Vagina (tissue), 2 donors: ENCODE measurements around the gene ITGB7. TPM values are rescaled to one million over a fixed set of nuclear protein-coding genes. Genes with fewer than 3 reads are reported as not detected.
A peak's percentile ranks its signal among the peaks of the same experiment; 100 is the strongest.

ENCODE experiments used
- DNase-seq, 2 donors: peaks; one replicate each; pipeline ENCODE4 v3.0.0-alpha.2; 2017; ENCODE audit errors: extremely low spot score in 2 of 2
- H3K27ac ChIP-seq: fragments of 200-600 bp; sonication (generic); one replicate; pipeline ENCODE4 v1.5.1; 2019
- H3K27me3 ChIP-seq: fragments of 200-600 bp; sonication (generic); one replicate; pipeline ENCODE4 v1.5.1; 2019
- H3K36me3 ChIP-seq, 2 donors: fragments of 200-600 bp; sonication (generic); one replicate each; pipeline ENCODE4 v1.5.1; 2017 to 2019
- H3K4me1 ChIP-seq: fragments of 200-600 bp; sonication (generic); one replicate; pipeline ENCODE4 v1.5.1; 2019
- H3K4me3 ChIP-seq, 2 donors: fragments of 200-600 bp; sonication (generic); 1 replicate in 1 of 2; 2 replicates in 1 of 2; pipeline ENCODE4 v1.5.1; 2016 to 2019
- H3K9me3 ChIP-seq: fragments of 200-600 bp; sonication (generic); one replicate; pipeline ENCODE4 v1.5.1; 2019
- POLR2A ChIP-seq, 2 donors: fragments of 450-650 bp; IDR thresholded peaks; one replicate each; pipeline ENCODE4 v1.6.1; 2017; ENCODE audit warnings: antibody characterized with exemption in 2 of 2, mild to moderate bottlenecking in 2 of 2, moderate library complexity in 2 of 2
- POLR2AphosphoS5 ChIP-seq, 2 donors: sonication (generic); formaldehyde crosslinking; IDR thresholded peaks; one replicate each; pipeline ENCODE4 v1.9.0; 2017; ENCODE audit warnings: antibody characterized with exemption in 2 of 2, mild to moderate bottlenecking in 2 of 2, low read depth in 1 of 2; ENCODE audit not compliant: insufficient read depth in 1 of 2
- intact Hi-C: fragments of 100-400 bp; cut with DNase I; formaldehyde crosslinking; loops from one replicate; pipeline ENCODE4 v1.15.1; 2023
- total RNA-seq: library from RNA; depleted of rRNA; stranded (reverse); fragments of >200 nt; gene quantifications from one replicate; pipeline ENCODE4 v1.2.3, GENCODE V29; 2016
- TF ChIP-seq, protein P1 (sequence below), 3 experiments: fragments of 450-650 bp in 2 of 3; fragments of 200-600 bp in 1 of 3; sonication (generic) in 1 of 3; IDR thresholded peaks; one replicate each; pipeline ENCODE4 v1.5.1; 2017 to 2019; ENCODE audit warnings: antibody characterized with exemption in 3 of 3, mild to moderate bottlenecking in 2 of 3, moderate library complexity in 2 of 3

ITGB7 gene
- total RNA-seq, 1 donor from 2014 or later, result 3.7 TPM

DNA sequence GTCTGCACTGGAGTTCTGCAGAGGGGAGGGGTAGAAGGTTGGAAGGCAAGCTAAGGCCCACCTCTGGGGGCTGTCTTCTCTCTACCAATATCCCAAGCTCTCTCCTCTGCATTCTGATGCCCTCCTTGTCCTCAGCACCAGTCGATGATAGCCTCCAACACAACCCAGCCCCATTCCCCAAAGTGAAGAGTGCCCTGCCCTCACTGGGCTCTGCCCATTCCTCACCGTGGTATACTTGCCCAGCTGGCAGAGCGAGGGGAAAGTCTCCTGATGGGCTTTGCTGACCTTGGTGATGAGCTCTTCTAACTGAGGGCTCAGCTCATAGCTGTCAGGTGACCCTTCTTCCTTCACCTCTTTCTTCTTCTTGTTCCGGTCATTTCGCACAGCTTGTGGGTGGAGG lies 7.2 kb upstream of the ITGB7 start:
- no peak overlapping the region for H3K4me3 ChIP-seq
- no peak for DNase-seq
- H3K4me1 ChIP-seq, result peaks cover 63% of the 10 kb centered on the region
- no peaks in the 10 kb centered on the region for H3K9me3 ChIP-seq
- H3K36me3 ChIP-seq, result peaks cover 0 to 61% of the 10 kb centered on the region in 2 donors
- H3K27me3 ChIP-seq, result no peaks in the 10 kb centered on the region
- TF ChIP-seq POLR2AphosphoS5 (IDR thresholded peaks at IDR 0.05; ENCODE audit: insufficient read depth in 1 of 2, low read depth in 1 of 2), result no peak
- no peak for TF ChIP-seq POLR2A (IDR thresholded peaks at IDR 0.05)
- TF ChIP-seq, protein P1, sequence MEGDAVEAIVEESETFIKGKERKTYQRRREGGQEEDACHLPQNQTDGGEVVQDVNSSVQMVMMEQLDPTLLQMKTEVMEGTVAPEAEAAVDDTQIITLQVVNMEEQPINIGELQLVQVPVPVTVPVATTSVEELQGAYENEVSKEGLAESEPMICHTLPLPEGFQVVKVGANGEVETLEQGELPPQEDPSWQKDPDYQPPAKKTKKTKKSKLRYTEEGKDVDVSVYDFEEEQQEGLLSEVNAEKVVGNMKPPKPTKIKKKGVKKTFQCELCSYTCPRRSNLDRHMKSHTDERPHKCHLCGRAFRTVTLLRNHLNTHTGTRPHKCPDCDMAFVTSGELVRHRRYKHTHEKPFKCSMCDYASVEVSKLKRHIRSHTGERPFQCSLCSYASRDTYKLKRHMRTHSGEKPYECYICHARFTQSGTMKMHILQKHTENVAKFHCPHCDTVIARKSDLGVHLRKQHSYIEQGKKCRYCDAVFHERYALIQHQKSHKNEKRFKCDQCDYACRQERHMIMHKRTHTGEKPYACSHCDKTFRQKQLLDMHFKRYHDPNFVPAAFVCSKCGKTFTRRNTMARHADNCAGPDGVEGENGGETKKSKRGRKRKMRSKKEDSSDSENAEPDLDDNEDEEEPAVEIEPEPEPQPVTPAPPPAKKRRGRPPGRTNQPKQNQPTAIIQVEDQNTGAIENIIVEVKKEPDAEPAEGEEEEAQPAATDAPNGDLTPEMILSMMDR (IDR thresholded peaks at IDR 0.05), result no peak
- intact Hi-C loops, result loop anchor here (5.0 to 10.0 kb wide), 2 partner anchors 73 to 201 kb away; no protein-coding TSS in a partner anchor
- peak overlapping the region; percentile 99 for H3K27ac ChIP-seq

DNA sequence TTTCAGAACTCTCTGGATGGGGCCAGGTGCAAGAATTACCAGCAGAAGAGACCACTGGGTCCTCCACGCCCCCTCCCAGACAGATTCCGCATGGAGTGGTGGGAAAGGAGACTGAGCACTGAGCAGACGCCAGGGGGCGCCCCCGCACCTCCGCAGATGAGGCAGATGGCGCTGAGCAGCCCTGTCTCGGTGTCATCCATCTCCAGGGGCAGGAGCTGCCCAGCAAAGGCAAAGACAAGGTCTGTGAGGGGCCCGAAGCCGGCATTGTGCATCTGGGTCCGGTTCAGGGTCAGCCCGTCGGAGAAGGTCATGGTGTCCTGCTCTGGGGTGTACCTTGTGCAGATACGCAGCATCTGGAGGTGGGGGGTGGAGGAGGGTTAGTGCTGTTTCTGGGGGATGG lies 6.3 kb upstream of the ITGB7 start:
- no peak for DNase-seq
- intact Hi-C loops, result loop anchor here (5.0 to 10.0 kb wide), 2 partner anchors 74 to 201 kb away; no protein-coding TSS in a partner anchor
- Histone ChIP-seq H3K9me3 (no peaks in the 10 kb centered on the region), H3K4me1 (peaks cover 64% of the 10 kb centered on the region), H3K27me3 (no peaks in the 10 kb centered on the region), H3K27ac (peak overlapping the region; percentile 99), H3K36me3 (peaks cover 0 to 61% of the 10 kb centered on the region in 2 donors), H3K4me3 (no peak overlapping the region)
- TF ChIP-seq, protein P1 (IDR thresholded peaks at IDR 0.05), result peak; percentile 92 to 98 (median 96)
- TF ChIP-seq POLR2AphosphoS5 (IDR thresholded peaks at IDR 0.05; ENCODE audit: insufficient read depth in 1 of 2, low read depth in 1 of 2) (peak in 1 of 2 donors; percentile 40), POLR2A (IDR thresholded peaks at IDR 0.05) (no peak)

DNA sequence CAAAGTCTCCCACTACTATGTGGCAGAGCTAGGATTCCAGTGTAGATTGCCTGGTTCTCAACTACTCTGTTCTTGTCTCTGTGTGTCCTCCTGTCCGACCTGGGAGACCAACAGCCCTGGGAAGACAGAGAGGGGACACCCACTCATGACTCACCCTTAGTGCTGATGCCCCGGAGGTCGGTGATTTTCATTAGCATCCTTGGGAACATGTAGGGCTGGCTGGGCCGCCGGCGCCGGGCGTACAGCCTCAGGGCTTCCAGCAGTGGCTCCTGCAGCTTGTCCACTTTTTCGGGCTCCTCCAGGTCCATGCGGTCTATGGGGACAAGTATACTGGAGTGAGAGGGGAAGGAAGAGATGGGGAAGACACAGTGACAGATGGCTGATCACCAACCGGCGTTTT lies 5.9 kb upstream of the ITGB7 start:
- Histone ChIP-seq H3K36me3 (peaks cover 0 to 61% of the 10 kb centered on the region in 2 donors), H3K9me3 (no peaks in the 10 kb centered on the region), H3K4me3 (no peak overlapping the region), H3K27ac (peak overlapping the region; percentile 99), H3K27me3 (no peaks in the 10 kb centered on the region), H3K4me1 (peaks cover 65% of the 10 kb centered on the region)
- TF ChIP-seq POLR2AphosphoS5 (IDR thresholded peaks at IDR 0.05; ENCODE audit: insufficient read depth in 1 of 2, low read depth in 1 of 2) (no peak), POLR2A (IDR thresholded peaks at IDR 0.05) (no peak)
- TF ChIP-seq, protein P1 (IDR thresholded peaks at IDR 0.05), result no peak
- DNase-seq, result no peak
- intact Hi-C loops, result loop anchor here (5.0 to 10.0 kb wide), 2 partner anchors 74 to 202 kb away; no protein-coding TSS in a partner anchor

DNA sequence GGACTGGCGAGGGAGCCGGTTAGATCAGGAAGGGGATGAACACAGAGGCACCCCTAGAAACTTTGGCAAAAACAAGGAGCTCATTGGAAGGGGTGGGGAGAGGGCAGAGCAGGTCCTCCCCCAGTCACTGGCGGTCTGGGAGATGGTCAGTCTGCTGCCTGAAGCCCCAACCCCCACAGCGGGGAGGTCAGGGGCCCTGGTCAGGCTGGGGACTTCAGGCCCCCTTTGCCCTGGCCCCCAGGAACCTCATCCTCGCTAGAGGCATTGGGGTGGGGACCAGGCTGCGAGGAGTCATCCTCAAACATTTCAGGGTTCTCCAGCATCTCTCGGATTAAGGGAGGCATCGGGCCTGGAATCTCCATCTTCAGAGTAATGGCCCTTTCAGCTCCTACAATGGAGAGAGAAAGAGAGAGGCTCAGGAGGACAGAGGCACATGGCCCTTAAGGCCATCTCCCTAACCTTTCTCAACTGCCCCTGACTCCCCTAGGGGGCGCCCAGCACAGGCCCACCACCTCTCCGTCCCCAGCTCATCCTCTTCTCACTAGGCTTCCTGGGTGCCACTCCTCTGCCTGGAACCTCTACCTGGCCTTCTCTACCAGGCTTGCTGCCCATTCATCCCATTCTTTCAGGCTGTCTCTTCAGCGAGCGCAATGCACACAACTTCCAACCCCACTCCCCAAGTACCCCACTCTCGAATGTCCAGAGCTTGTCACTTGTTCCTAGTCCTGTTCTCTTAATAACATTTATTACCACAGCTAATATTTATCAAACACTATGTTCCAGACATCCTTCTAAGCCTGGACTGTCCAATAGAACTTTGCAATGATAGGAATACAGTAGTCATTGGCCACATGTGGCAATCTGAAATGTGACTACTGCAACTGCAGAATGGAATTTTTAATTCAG lies 4.7 kb upstream of the ITGB7 start:
- Histone ChIP-seq H3K36me3 (peaks cover 0 to 61% of the 10 kb centered on the region in 2 donors), H3K4me1 (peaks cover 60% of the 10 kb centered on the region), H3K4me3 (no peak overlapping the region), H3K27me3 (no peaks in the 10 kb centered on the region), H3K9me3 (no peaks in the 10 kb centered on the region), H3K27ac (no peak overlapping the region)
- intact Hi-C loops, result loop anchor here (5.0 to 10.0 kb wide), 2 partner anchors 76 to 203 kb away; no protein-coding TSS in a partner anchor
- TF ChIP-seq, protein P1 (IDR thresholded peaks at IDR 0.05), result no peak
- TF ChIP-seq POLR2A (IDR thresholded peaks at IDR 0.05), result no peak
- no peak for TF ChIP-seq POLR2AphosphoS5 (IDR thresholded peaks at IDR 0.05; ENCODE audit: insufficient read depth in 1 of 2, low read depth in 1 of 2)
- no peak for DNase-seq
